HepG2 (cell line): ENCODE results near the gene RERE. TPM values are rescaled to one million over a fixed set of nuclear protein-coding genes. Genes with fewer than 3 reads are reported as not detected.

Experiments
- ATF4 ChIP-seq, 2 experiments: fragments of 450-650 bp in 1 of 2; sonication (generic) in 1 of 2; formaldehyde crosslinking; IDR thresholded peaks; 2 replicates each; pipeline versions ENCODE4 v1.5.0 to v1.8.0; 2020 to 2022; ENCODE audit warnings: mild to moderate bottlenecking in 1 of 2, missing genetic modification reagents in 1 of 2
- BCLAF1 ChIP-seq: fragments of 450-650 bp; IDR thresholded peaks from 2 replicates; pipeline ENCODE4 v1.6.1; 2017; ENCODE audit warnings: mild to moderate bottlenecking
- CENPBD1 ChIP-seq: sonication (generic); formaldehyde crosslinking; IDR thresholded peaks from 2 replicates; pipeline ENCODE4 v1.8.0; 2022; ENCODE audit warnings: missing genetic modification reagents, low read depth, mild to moderate bottlenecking, borderline replicate concordance
- DPF2 ChIP-seq: sonication (generic); formaldehyde crosslinking; IDR thresholded peaks from 2 replicates; pipeline ENCODE4 v1.4.0; 2020; ENCODE audit warnings: mild to moderate bottlenecking, low read depth, missing genetic modification reagents, borderline replicate concordance
- KDM5B ChIP-seq: sonication (generic); formaldehyde crosslinking; IDR thresholded peaks from 2 replicates; pipeline ENCODE4 v1.4.0; 2020; ENCODE audit warnings: missing genetic modification reagents, mild to moderate bottlenecking, borderline replicate concordance
- MXI1 ChIP-seq: IDR thresholded peaks from 3 replicates; pipeline ENCODE4 v1.6.1; 2012; ENCODE audit warnings: low read depth, low read length, inconsistent platforms, borderline replicate concordance
- NFIB ChIP-seq: sonication (generic); formaldehyde crosslinking; IDR thresholded peaks from 2 replicates; pipeline ENCODE4 v1.9.0; 2021; ENCODE audit warnings: missing genetic modification reagents, mild to moderate bottlenecking, borderline replicate concordance
- NONO ChIP-seq, 2 experiments: fragments of 450-650 bp in 1 of 2; sonication (generic) in 1 of 2; formaldehyde crosslinking in 1 of 2; IDR thresholded peaks in 1 of 2; conservative IDR thresholded peaks in 1 of 2; 2 replicates each; pipeline versions ENCODE4 v1.6.1 to v1.8.0; 2017 to 2022; ENCODE audit warnings: mild to moderate bottlenecking in 1 of 2, missing genetic modification reagents in 1 of 2, moderate library complexity in 1 of 2
- REXO4 ChIP-seq: sonication (generic); formaldehyde crosslinking; IDR thresholded peaks from 2 replicates; pipeline ENCODE4 v1.8.0; 2022; ENCODE audit warnings: missing genetic modification reagents, mild to moderate bottlenecking, borderline replicate concordance
- RFXAP ChIP-seq: sonication (generic); formaldehyde crosslinking; IDR thresholded peaks from 2 replicates; pipeline ENCODE4 v1.4.0; 2020; ENCODE audit warnings: missing genetic modification reagents, borderline replicate concordance
- SP2 ChIP-seq: sonication (generic); formaldehyde crosslinking; IDR thresholded peaks from 2 replicates; pipeline ENCODE4 v1.5.1; 2020; ENCODE audit warnings: mild to moderate bottlenecking, missing genetic modification reagents
- TFDP1 ChIP-seq: IDR thresholded peaks from 2 replicates; pipeline ENCODE4 v1.6.1; 2016; ENCODE audit warnings: missing compliant biosample characterization, missing genetic modification reagents, borderline replicate concordance
- YY1 ChIP-seq: IDR thresholded peaks from 2 replicates; pipeline ENCODE4 v1.6.1; 2011; ENCODE audit warnings: low read length, low read depth, moderate library complexity, mild to moderate bottlenecking; ENCODE audit not compliant: insufficient read depth, insufficient replicate concordance
- ZKSCAN5 ChIP-seq: sonication (generic); formaldehyde crosslinking; IDR thresholded peaks from 2 replicates; pipeline ENCODE4 v1.5.1; 2020; ENCODE audit warnings: mild to moderate bottlenecking, missing genetic modification reagents
- ZNF280B ChIP-seq: sonication (generic); formaldehyde crosslinking; IDR thresholded peaks from 2 replicates; pipeline ENCODE4 v1.5.0; 2020; ENCODE audit warnings: missing genetic modification reagents, mild to moderate bottlenecking, borderline replicate concordance
- ZNF329 ChIP-seq: sonication (generic); formaldehyde crosslinking; IDR thresholded peaks from 2 replicates; pipeline ENCODE4 v1.9.0; 2021; ENCODE audit warnings: low read depth, mild to moderate bottlenecking, missing genetic modification reagents
- ZNF446 ChIP-seq: sonication (generic); formaldehyde crosslinking; IDR thresholded peaks from 2 replicates; pipeline ENCODE4 v1.5.0; 2020; ENCODE audit warnings: mild to moderate bottlenecking, missing genetic modification reagents
- ZNF639 ChIP-seq: conservative IDR thresholded peaks from 2 replicates; pipeline ENCODE4 v1.6.1; 2018; ENCODE audit warnings: missing genetic modification reagents
- polyA plus RNA-seq, 8 experiments: library from polyadenylated mRNA; depleted of rRNA in 3 of 8; stranded (reverse) in 7 of 8; unstranded in 1 of 8; fragments of >200 nt; fragmentation: Illumina TruSeq in 4 of 8; extraction: Trizol in 4 of 8; gene quantifications; 2 replicates each; pipeline versions ENCODE4 v1.2.1 to v1.2.3, GENCODE V29; 2011 to 2016; ENCODE audit warnings: low read depth in 4 of 8, missing spikeins in 1 of 8, mixed read lengths in 1 of 8; ENCODE audit not compliant: insufficient read depth in 1 of 8
- total RNA-seq, 5 experiments: library from RNA; depleted of rRNA; stranded (reverse); fragments of >200 nt; fragmentation: Illumina TruSeq; extraction: Trizol; gene quantifications; 2 replicates each; pipeline ENCODE4 v1.2.3, GENCODE V29; 2016; ENCODE audit warnings: low read depth in 1 of 5

RERE gene
- total and polyA plus RNA-seq, 2 of the 13 experiments (the other 11 are each of a cell fraction or from before 2014, with no cell fraction given): 18.3 to 21.9 TPM

GRCh38 chr1:8314346-8315280, 502.8 kb downstream of the RERE start (continued):
- TF ChIP-seq SP2 (CRISPR knock-in tag) (no peak), NFIB (CRISPR knock-in tag) (no peak), ZKSCAN5 (CRISPR knock-in tag) (no peak), NONO (IDR thresholded peaks at IDR 0.05) (no peak), NONO (CRISPR knock-in tag; conservative IDR thresholded peaks at IDR 0.05) (peak; percentile 1; the same call in 1 of the 2 replicates), ATF4 (CRISPR knock-in tag; IDR thresholded peaks at IDR 0.05) (0 out of 4 replicates have a peak, but pooled peaks of 1 of the 2 experiments have one; percentile 29), CENPBD1 (CRISPR knock-in tag) (no peak), ZNF329 (no peak), MXI1 (peak; percentile 29; the same call in 1 of the 3 replicates), YY1 (peak; percentile 52), ZNF639 (peak; percentile 38; the same call in 1 of the 2 replicates), KDM5B (CRISPR knock-in tag) (peak; percentile 48; the same call in 1 of the 2 replicates), TFDP1 (CRISPR knock-in tag) (peak; percentile 24; the same call in 1 of the 2 replicates), REXO4 (CRISPR knock-in tag) (no peak), ZNF446 (no peak), BCLAF1 (no peak), DPF2 (CRISPR knock-in tag) (no peak), RFXAP (CRISPR knock-in tag) (no peak), ZNF280B (no peak)
